ENCODE results near the gene COX8A.

The COX8A gene

GRCh38 chr11:64003807-64004589 is 29.6 kb downstream of the COX8A start:
- Histone ChIP-seq H3K4me1 (ENCODE audit: insufficient read depth, low read length, severe bottlenecking) (peaks cover 17% of the 10 kb centered on the region), H3K9me2 (ENCODE audit: low read depth, low read length) (no peaks in the 10 kb centered on the region), H3F3A (ENCODE audit: insufficient read depth, low read length) (no peaks in the 10 kb centered on the region), H3K9me3 (ENCODE audit: low read length) (no peaks in the 10 kb centered on the region), H3K27ac (ENCODE audit: low read depth, low read length, poor library complexity, severe bottlenecking) (no peak overlapping the region), H4K20me1 (ENCODE audit: insufficient read depth, low read length) (no peaks in the 10 kb centered on the region), H3K9ac (ENCODE audit: low read length) (no peak overlapping the region), H3K4me2 (ENCODE audit: low read length) (no peak overlapping the region), H3K79me2 (ENCODE audit: insufficient read depth, low read length) (no peaks in the 10 kb centered on the region), H3K36me3 (ENCODE audit: insufficient read depth, low read length) (no peaks in the 10 kb centered on the region), H3K4me3 (ENCODE audit: low read depth, low read length, poor library complexity, severe bottlenecking) (no peak overlapping the region), H3K27me3 (ENCODE audit: insufficient read depth, low read length) (peaks cover 9% of the 10 kb centered on the region; the same call in 1 of the 2 replicates), H2AFZ (ENCODE audit: low read length) (no peak overlapping the region)
- TF ChIP-seq EZH2 (IDR thresholded peaks at IDR 0.05; ENCODE audit: borderline replicate concordance, low read length) (no peak), CTCF (IDR thresholded peaks at IDR 0.05; ENCODE audit: low read length) (no peak)

GRCh38 chr11:64004590-64004984 is 30.2 kb downstream of the COX8A start:
- Histone ChIP-seq H2AFZ (ENCODE audit: low read length) (no peak overlapping the region), H3K9ac (ENCODE audit: low read length) (no peak overlapping the region), H3F3A (ENCODE audit: insufficient read depth, low read length) (no peaks in the 10 kb centered on the region), H3K4me1 (ENCODE audit: insufficient read depth, low read length, severe bottlenecking) (peaks cover 11% of the 10 kb centered on the region), H4K20me1 (ENCODE audit: insufficient read depth, low read length) (no peaks in the 10 kb centered on the region), H3K36me3 (ENCODE audit: insufficient read depth, low read length) (no peaks in the 10 kb centered on the region), H3K27ac (ENCODE audit: low read depth, low read length, poor library complexity, severe bottlenecking) (no peak overlapping the region), H3K4me3 (ENCODE audit: low read depth, low read length, poor library complexity, severe bottlenecking) (no peak overlapping the region), H3K79me2 (ENCODE audit: insufficient read depth, low read length) (no peaks in the 10 kb centered on the region), H3K9me3 (ENCODE audit: low read length) (no peaks in the 10 kb centered on the region), H3K4me2 (ENCODE audit: low read length) (no peak overlapping the region), H3K9me2 (ENCODE audit: low read depth, low read length) (no peaks in the 10 kb centered on the region), H3K27me3 (ENCODE audit: insufficient read depth, low read length) (peaks cover 9% of the 10 kb centered on the region; the same call in 1 of the 2 replicates)
- TF ChIP-seq CTCF (IDR thresholded peaks at IDR 0.05; ENCODE audit: low read length), result no peak
- TF ChIP-seq EZH2 (IDR thresholded peaks at IDR 0.05; ENCODE audit: borderline replicate concordance, low read length), result no peak

GRCh38 chr11:64005691-64006090 is 31.3 kb downstream of the COX8A start:
- Histone ChIP-seq H3K4me1 (ENCODE audit: insufficient read depth, low read length, severe bottlenecking) (peaks cover under 1% of the 10 kb centered on the region), H3K27me3 (ENCODE audit: insufficient read depth, low read length) (peaks cover 9% of the 10 kb centered on the region; the same call in 1 of the 2 replicates), H2AFZ (ENCODE audit: low read length) (no peak overlapping the region), H3K79me2 (ENCODE audit: insufficient read depth, low read length) (no peaks in the 10 kb centered on the region), H3K36me3 (ENCODE audit: insufficient read depth, low read length) (no peaks in the 10 kb centered on the region), H4K20me1 (ENCODE audit: insufficient read depth, low read length) (no peaks in the 10 kb centered on the region), H3F3A (ENCODE audit: insufficient read depth, low read length) (no peaks in the 10 kb centered on the region), H3K9me3 (ENCODE audit: low read length) (0 out of 2 replicates have a peak, but pooled peaks cover 3% of the 10 kb centered on the region), H3K4me2 (ENCODE audit: low read length) (no peak overlapping the region), H3K27ac (ENCODE audit: low read depth, low read length, poor library complexity, severe bottlenecking) (no peak overlapping the region), H3K4me3 (ENCODE audit: low read depth, low read length, poor library complexity, severe bottlenecking) (no peak overlapping the region), H3K9ac (ENCODE audit: low read length) (no peak overlapping the region), H3K9me2 (ENCODE audit: low read depth, low read length) (no peaks in the 10 kb centered on the region)
- TF ChIP-seq CTCF (IDR thresholded peaks at IDR 0.05; ENCODE audit: low read length) (no peak), EZH2 (IDR thresholded peaks at IDR 0.05; ENCODE audit: borderline replicate concordance, low read length) (no peak)

Data from OCI-LY1 (cell line).